SIG-M5 treated with dmso at 0.1 percent for 504 hours (cell line): ENCODE measurements around the gene ZNF436.

Source experiments
- DNase-seq: peaks from one replicate; lab custom pipeline; 2025; ENCODE audit not compliant: unreplicated experiment; lab: John Stamatoyannopoulos, UW

The ZNF436 gene

GRCh38 chr1:23367791-23368561 is 1.7 kb downstream of the ZNF436 start:
- DNase-seq: peak; percentile 98

GRCh38 chr1:23367451-23367790 is 2.2 kb downstream of the ZNF436 start:
- DNase-seq: no peak

GRCh38 chr1:23366598-23366997 is 3.0 kb downstream of the ZNF436 start:
- DNase-seq: no peak

- DNase-seq: no peak
Observed at GRCh38 chr1:23366146-23366545, 3.5 kb downstream of the ZNF436 start.

GRCh38 chr1:23362218-23362713 is 7.4 kb downstream of the ZNF436 start:
- DNase-seq: no peak

GRCh38 chr1:23358310-23358875 is 11.2 kb downstream of the ZNF436 start:
- no peak for DNase-seq

GRCh38 chr1:23357138-23357908 is 12.3 kb downstream of the ZNF436 start:
- no peak for DNase-seq

GRCh38 chr1:23356471-23357137 is 13.0 kb downstream of the ZNF436 start:
- no peak for DNase-seq

GRCh38 chr1:23354245-23354644 is 15.4 kb downstream of the ZNF436 start:
- DNase-seq: no peak

- no peak for DNase-seq
Observed at GRCh38 chr1:23352096-23352695, 17.4 kb downstream of the ZNF436 start.

- no peak for DNase-seq
Observed at GRCh38 chr1:23345920-23346319, 23.7 kb downstream of the ZNF436 start.

GRCh38 chr1:23344987-23345472 is 24.6 kb downstream of the ZNF436 start:
- no peak for DNase-seq

GRCh38 chr1:23344111-23344986 is 25.3 kb downstream of the ZNF436 start, which contains the start of gene HNRNPR:
TSS of gene HNRNPR (minus strand) at chr1:23344284. CDS start at chr1:23341008, 3,276 bp downstream.
- DNase-seq: peak; percentile 99

- DNase-seq: peak; percentile 32
Observed at GRCh38 chr1:23343221-23344110, 26.2 kb downstream of the ZNF436 start.

GRCh38 chr1:23341931-23342692 is 27.5 kb downstream of the ZNF436 start:
- no peak for DNase-seq

GRCh38 chr1:23339632-23340031 is 30.0 kb downstream of the ZNF436 start:
- no peak for DNase-seq

GRCh38 chr1:23337869-23338268 is 31.8 kb downstream of the ZNF436 start:
- no peak for DNase-seq

- DNase-seq: no peak
Observed at GRCh38 chr1:23331713-23332112, 37.9 kb downstream of the ZNF436 start.
